ENCODE results near the gene CEBPG. TPM values are rescaled to one million over a fixed set of nuclear protein-coding genes. Genes with fewer than 3 reads are reported as not detected.

The CEBPG gene
- total RNA-seq, 1 donor from 2014 or later: 39.7 TPM

GRCh38 chr19:33368074-33368864, 5.2 kb upstream of the CEBPG start:
- H3K4me1 Mint-ChIP-seq (ENCODE audit: unreplicated experiment): peaks cover 5% of the 10 kb centered on the region
- no peak overlapping the region for H3K4me3 Mint-ChIP-seq (ENCODE audit: unreplicated experiment)
- H3K9me3 Mint-ChIP-seq (ENCODE audit: unreplicated experiment): no peaks in the 10 kb centered on the region
- no peak for DNase-seq (ENCODE audit: extremely low spot score, unreplicated experiment)
- TF ChIP-seq CTCF (IDR thresholded peaks at IDR 0.05): no peak
- no peak overlapping the region for H3K27ac Mint-ChIP-seq (ENCODE audit: unreplicated experiment)
- H3K27me3 Mint-ChIP-seq (ENCODE audit: unreplicated experiment): peaks cover 30% of the 10 kb centered on the region
- no peaks in the 10 kb centered on the region for H3K36me3 Mint-ChIP-seq (ENCODE audit: unreplicated experiment)

GRCh38 chr19:33370783-33371182, 2.7 kb upstream of the CEBPG start:
- no peak for DNase-seq (ENCODE audit: extremely low spot score, unreplicated experiment)
- peaks cover under 1% of the 10 kb centered on the region for H3K36me3 Mint-ChIP-seq (ENCODE audit: unreplicated experiment)
- peaks cover 20% of the 10 kb centered on the region for H3K4me1 Mint-ChIP-seq (ENCODE audit: unreplicated experiment)
- H3K4me3 Mint-ChIP-seq (ENCODE audit: unreplicated experiment): no peak overlapping the region
- no peaks in the 10 kb centered on the region for H3K9me3 Mint-ChIP-seq (ENCODE audit: unreplicated experiment)
- TF ChIP-seq CTCF (IDR thresholded peaks at IDR 0.05): no peak
- H3K27ac Mint-ChIP-seq (ENCODE audit: unreplicated experiment): no peak overlapping the region
- peaks cover 16% of the 10 kb centered on the region for H3K27me3 Mint-ChIP-seq (ENCODE audit: unreplicated experiment)

GRCh38 chr19:33374236-33374714, 766 bp downstream of the CEBPG start:
- H3K4me1 Mint-ChIP-seq (ENCODE audit: unreplicated experiment): peaks cover 54% of the 10 kb centered on the region

GRCh38 chr19:33375156-33375836, 1.8 kb downstream of the CEBPG start:
- no peaks in the 10 kb centered on the region for H3K27me3 Mint-ChIP-seq (ENCODE audit: unreplicated experiment)
- H3K9me3 Mint-ChIP-seq (ENCODE audit: unreplicated experiment): no peaks in the 10 kb centered on the region
- peaks cover 16% of the 10 kb centered on the region for H3K36me3 Mint-ChIP-seq (ENCODE audit: unreplicated experiment)
- no peak for TF ChIP-seq CTCF (IDR thresholded peaks at IDR 0.05)
- H3K27ac Mint-ChIP-seq (ENCODE audit: unreplicated experiment): peak overlapping the region; percentile 95
- DNase-seq (ENCODE audit: extremely low spot score, unreplicated experiment): no peak
- H3K4me1 Mint-ChIP-seq (ENCODE audit: unreplicated experiment): peaks cover 55% of the 10 kb centered on the region
- peak overlapping the region; percentile 92 for H3K4me3 Mint-ChIP-seq (ENCODE audit: unreplicated experiment)

More at GRCh38 chr19:33374236-33374714, 766 bp downstream of the CEBPG start:
- TF ChIP-seq CTCF (IDR thresholded peaks at IDR 0.05): peak; percentile 14
- Mint-ChIP-seq H3K27ac (ENCODE audit: unreplicated experiment) (peak overlapping the region; percentile 95), H3K9me3 (ENCODE audit: unreplicated experiment) (no peaks in the 10 kb centered on the region), H3K27me3 (ENCODE audit: unreplicated experiment) (no peaks in the 10 kb centered on the region), H3K36me3 (ENCODE audit: unreplicated experiment) (peaks cover 8% of the 10 kb centered on the region), H3K4me3 (ENCODE audit: unreplicated experiment) (peak overlapping the region; percentile 92)
- DNase-seq (ENCODE audit: extremely low spot score, unreplicated experiment): no peak

- Mint-ChIP-seq H3K27ac (ENCODE audit: unreplicated experiment) (peak overlapping the region; percentile 95), H3K4me3 (ENCODE audit: unreplicated experiment) (peak overlapping the region; percentile 92), H3K27me3 (ENCODE audit: unreplicated experiment) (no peaks in the 10 kb centered on the region), H3K4me1 (ENCODE audit: unreplicated experiment) (peaks cover 55% of the 10 kb centered on the region), H3K9me3 (ENCODE audit: unreplicated experiment) (no peaks in the 10 kb centered on the region), H3K36me3 (ENCODE audit: unreplicated experiment) (peaks cover 18% of the 10 kb centered on the region)
- DNase-seq (ENCODE audit: extremely low spot score, unreplicated experiment): no peak
- no peak for TF ChIP-seq CTCF (IDR thresholded peaks at IDR 0.05)
These were observed 2.3 kb downstream of the CEBPG start for GRCh38 chr19:33375837-33376159.
